Calu3 (cell line): ENCODE data around the gene PPP2R3A. TPM values are rescaled to one million over a fixed set of nuclear protein-coding genes. Genes with fewer than 3 reads are reported as not detected.

Experiments
- BruUV-seq: library from RNA; stranded (reverse); fragments of 400-500 nt; replicated peaks from 2 replicates; lab custom pipeline; 2021; lab: Mats Ljungman, UMichigan
- CTCF ChIA-PET: fragments of 300-600 bp; sonication (Branson Sonifier 250); formaldehyde crosslinking; loops from one replicate; lab custom pipeline; 2022; ENCODE audit warnings: antibody characterized with exemption; lab: Charles Lee
- DNase-seq: peaks from one replicate; pipeline ENCODE4 v3.0.0; 2022
- H3K27ac Mint-ChIP-seq: one replicate; pipeline ENCODE4 v1.8.0; 2022; ENCODE audit warnings: mixed read lengths; ENCODE audit not compliant: unreplicated experiment
- H3K27me3 Mint-ChIP-seq: one replicate; pipeline ENCODE4 v1.8.0; 2022; ENCODE audit warnings: mixed read lengths; ENCODE audit not compliant: unreplicated experiment
- H3K36me3 Mint-ChIP-seq: one replicate; pipeline ENCODE4 v1.8.0; 2022; ENCODE audit warnings: mild to moderate bottlenecking, moderate library complexity, mixed read lengths; ENCODE audit not compliant: insufficient read depth, unreplicated experiment
- H3K4me1 Mint-ChIP-seq: one replicate; pipeline ENCODE4 v1.8.0; 2022; ENCODE audit warnings: mild to moderate bottlenecking, low read depth, mixed read lengths; ENCODE audit not compliant: unreplicated experiment
- H3K4me3 Mint-ChIP-seq: one replicate; pipeline ENCODE4 v1.8.0; 2022; ENCODE audit warnings: mild to moderate bottlenecking, low read depth, moderate library complexity, mixed read lengths; ENCODE audit not compliant: unreplicated experiment
- H3K9me3 Mint-ChIP-seq: one replicate; pipeline ENCODE4 v1.8.0; 2022; ENCODE audit warnings: low read depth, mixed read lengths; ENCODE audit not compliant: unreplicated experiment
- intact Hi-C: fragments of 100-400 bp; cut with micrococcal nuclease; formaldehyde crosslinking; loops from one replicate; pipeline ENCODE4 v1.10.0; 2022; ENCODE audit not compliant: unreplicated experiment
- total RNA-seq: library from RNA; stranded (reverse); gene quantifications from 2 replicates; pipeline ENCODE4 v1.2.3, GENCODE V29; 2022
- TF ChIP-seq, protein P1 (sequence below): fragments of 200-600 bp; IDR thresholded peaks from one replicate; pipeline ENCODE4 v1.8.0; 2022; ENCODE audit warnings: antibody characterized with exemption; ENCODE audit not compliant: unreplicated experiment

The PPP2R3A gene
- total RNA-seq, 1 experiment from 2014 or later, result 64.8 TPM

DNA sequence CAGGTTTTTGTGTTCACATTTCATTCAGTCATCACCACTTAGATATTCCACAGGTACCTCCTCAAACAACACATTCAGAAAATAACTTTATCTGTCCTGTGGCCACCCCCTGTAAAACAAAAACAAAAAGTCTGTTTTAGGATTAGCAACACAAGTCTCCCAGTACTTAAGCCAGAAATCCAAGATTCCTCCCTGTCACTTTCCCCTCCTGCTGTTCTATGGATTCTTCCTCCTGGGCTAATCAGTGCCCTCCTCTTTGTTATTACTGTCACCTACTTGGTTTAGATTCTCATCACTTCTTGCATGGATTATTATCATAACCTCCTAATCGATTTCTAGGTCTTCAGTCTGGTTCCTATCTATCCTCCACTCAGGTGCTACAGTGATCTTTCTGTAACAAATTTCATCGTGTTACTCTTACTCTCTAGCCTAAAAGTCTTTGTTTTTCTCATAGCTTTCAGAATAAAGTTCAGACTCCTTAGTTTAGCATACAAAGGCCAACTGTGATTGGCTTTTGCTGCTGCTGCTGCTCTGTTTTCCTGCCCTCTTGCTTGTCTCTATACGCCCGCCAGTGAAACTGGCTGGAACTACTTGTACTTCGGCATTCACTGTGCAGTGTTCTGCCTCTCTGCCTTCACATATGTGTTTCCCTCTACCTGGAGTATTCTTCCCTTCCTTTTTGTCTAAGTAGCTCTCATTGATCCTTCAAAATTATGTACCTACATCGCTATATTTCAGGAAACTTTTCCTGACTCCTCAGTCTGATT lies 32.2 kb downstream of the PPP2R3A start:
- BruUV-seq, result no TSS peak
- Mint-ChIP-seq H3K27me3 (no peaks in the 10 kb centered on the region), H3K4me3 (no peak overlapping the region), H3K27ac (no peak overlapping the region), H3K36me3 (no peaks in the 10 kb centered on the region), H3K4me1 (peaks cover 26% of the 10 kb centered on the region), H3K9me3 (no peaks in the 10 kb centered on the region)
- TF ChIP-seq, protein P1, sequence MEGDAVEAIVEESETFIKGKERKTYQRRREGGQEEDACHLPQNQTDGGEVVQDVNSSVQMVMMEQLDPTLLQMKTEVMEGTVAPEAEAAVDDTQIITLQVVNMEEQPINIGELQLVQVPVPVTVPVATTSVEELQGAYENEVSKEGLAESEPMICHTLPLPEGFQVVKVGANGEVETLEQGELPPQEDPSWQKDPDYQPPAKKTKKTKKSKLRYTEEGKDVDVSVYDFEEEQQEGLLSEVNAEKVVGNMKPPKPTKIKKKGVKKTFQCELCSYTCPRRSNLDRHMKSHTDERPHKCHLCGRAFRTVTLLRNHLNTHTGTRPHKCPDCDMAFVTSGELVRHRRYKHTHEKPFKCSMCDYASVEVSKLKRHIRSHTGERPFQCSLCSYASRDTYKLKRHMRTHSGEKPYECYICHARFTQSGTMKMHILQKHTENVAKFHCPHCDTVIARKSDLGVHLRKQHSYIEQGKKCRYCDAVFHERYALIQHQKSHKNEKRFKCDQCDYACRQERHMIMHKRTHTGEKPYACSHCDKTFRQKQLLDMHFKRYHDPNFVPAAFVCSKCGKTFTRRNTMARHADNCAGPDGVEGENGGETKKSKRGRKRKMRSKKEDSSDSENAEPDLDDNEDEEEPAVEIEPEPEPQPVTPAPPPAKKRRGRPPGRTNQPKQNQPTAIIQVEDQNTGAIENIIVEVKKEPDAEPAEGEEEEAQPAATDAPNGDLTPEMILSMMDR, result no peak
- no peak for DNase-seq
- intact Hi-C loops, result no loop called here
- CTCF ChIA-PET, result interaction anchor here (0.7 kb wide), 1 partner anchor 42 kb away, joined by 4 read pairs; no protein-coding TSS in a partner anchor

- no peaks in the 10 kb centered on the region for H3K9me3 Mint-ChIP-seq
- peak overlapping the region; percentile 3 for H3K27ac Mint-ChIP-seq
- DNase-seq, result peak; percentile 45
- H3K4me1 Mint-ChIP-seq, result peaks cover 47% of the 10 kb centered on the region
- intact Hi-C loops, result loop anchor here (1.0 to 10.0 kb wide), 2 partner anchors 86 to 187 kb away; partner anchors contain the start of gene MSL2
- no peaks in the 10 kb centered on the region for H3K27me3 Mint-ChIP-seq
- CTCF ChIA-PET, result no interaction called here
- TF ChIP-seq, protein P1, result no peak
- peaks cover 17% of the 10 kb centered on the region for H3K36me3 Mint-ChIP-seq
- H3K4me3 Mint-ChIP-seq, result no peak overlapping the region
- BruUV-seq, result no TSS peak
Observed at GRCh38 chr3:136008221-136008620, 42.7 kb downstream of the PPP2R3A start.

- no peaks in the 10 kb centered on the region for H3K9me3 Mint-ChIP-seq
- no peak for DNase-seq
- H3K36me3 Mint-ChIP-seq, result peaks cover 12% of the 10 kb centered on the region
- intact Hi-C loops, result loop anchor here (1.0 to 10.0 kb wide), 2 partner anchors 87 to 186 kb away; partner anchors contain the start of gene MSL2
- no peak overlapping the region for H3K4me3 Mint-ChIP-seq
- TF ChIP-seq, protein P1, result no peak
- BruUV-seq, result no TSS peak
- peaks cover 42% of the 10 kb centered on the region for H3K4me1 Mint-ChIP-seq
- CTCF ChIA-PET, result interaction anchor here (0.6 to 1.0 kb wide), 2 partner anchors 18 to 86 kb away, joined by 3 to 4 read pairs; no protein-coding TSS in a partner anchor
- H3K27me3 Mint-ChIP-seq, result no peaks in the 10 kb centered on the region
- H3K27ac Mint-ChIP-seq, result peak overlapping the region; percentile 3
Observed at GRCh38 chr3:136008732-136009470, 43.4 kb downstream of the PPP2R3A start.

DNA sequence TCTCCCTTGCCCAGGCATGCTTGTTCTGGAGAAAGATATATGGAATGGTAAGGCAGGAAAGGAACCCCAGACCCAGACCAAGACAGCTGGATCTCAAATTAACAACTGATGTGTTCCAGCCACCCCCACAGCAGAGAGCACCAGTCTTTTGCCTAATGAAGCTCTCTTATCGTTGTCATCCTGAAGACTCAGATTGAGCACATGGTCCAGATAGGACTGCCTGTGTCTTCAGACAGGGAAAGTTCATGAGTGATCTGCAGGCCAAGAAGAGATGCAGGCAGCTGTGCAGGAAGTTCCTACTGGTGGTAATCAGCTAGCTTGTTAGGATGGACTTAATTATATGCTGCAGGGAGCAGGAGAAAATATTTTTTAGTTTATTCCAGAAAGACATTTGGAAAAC lies 53.3 kb downstream of the PPP2R3A start:
- peaks cover 5% of the 10 kb centered on the region for H3K9me3 Mint-ChIP-seq
- H3K27ac Mint-ChIP-seq, result no peak overlapping the region
- TF ChIP-seq, protein P1, result no peak
- peaks cover 21% of the 10 kb centered on the region for H3K4me1 Mint-ChIP-seq
- no peaks in the 10 kb centered on the region for H3K27me3 Mint-ChIP-seq
- peaks cover 5% of the 10 kb centered on the region for H3K36me3 Mint-ChIP-seq
- no TSS peak for BruUV-seq
- no peak overlapping the region for H3K4me3 Mint-ChIP-seq
- no peak for DNase-seq
- intact Hi-C loops, result no loop called here
- CTCF ChIA-PET, result interaction anchor here (0.9 to 2.1 kb wide), 2 partner anchors 48 to 52 kb away, joined by 3 to 5 read pairs; no protein-coding TSS in a partner anchor
